Nephron (organoid): ENCODE results near the gene COL4A1.
A peak's percentile ranks its signal among the peaks of the same experiment; 100 is the strongest.

ENCODE experiments used
- H3K27ac Mint-ChIP-seq, 3 experiments: 2 replicates each; pipeline ENCODE4 v1.8.0; 2020; ENCODE audit warnings: mixed read lengths in 3 of 3, mild to moderate bottlenecking in 2 of 3, moderate library complexity in 1 of 3
- H3K27me3 Mint-ChIP-seq: 2 replicates; pipeline ENCODE4 v1.8.0; 2021; ENCODE audit warnings: low read depth, mild to moderate bottlenecking, moderate library complexity, mixed read lengths
- H3K36me3 Mint-ChIP-seq: 2 replicates; pipeline ENCODE4 v1.8.0; 2020; ENCODE audit warnings: low read depth, mixed read lengths
- H3K4me1 Mint-ChIP-seq: 2 replicates; pipeline ENCODE4 v1.8.0; 2020; ENCODE audit warnings: mixed read lengths
- H3K4me3 Mint-ChIP-seq, 3 experiments: 2 replicates each; pipeline ENCODE4 v1.8.0; 2020; ENCODE audit warnings: mild to moderate bottlenecking in 3 of 3, mixed read lengths in 3 of 3, moderate library complexity in 2 of 3
- H3K9me3 Mint-ChIP-seq: 2 replicates; pipeline ENCODE4 v1.8.0; 2020; ENCODE audit warnings: mixed read lengths
- TF ChIP-seq, protein P1 (sequence below), 3 experiments: fragments of 200-600 bp; sonication (generic); IDR thresholded peaks; one replicate each; pipeline ENCODE4 v1.5.0; 2021; ENCODE audit warnings: antibody characterized with exemption in 3 of 3; ENCODE audit not compliant: unreplicated experiment in 3 of 3

COL4A1 gene

DNA sequence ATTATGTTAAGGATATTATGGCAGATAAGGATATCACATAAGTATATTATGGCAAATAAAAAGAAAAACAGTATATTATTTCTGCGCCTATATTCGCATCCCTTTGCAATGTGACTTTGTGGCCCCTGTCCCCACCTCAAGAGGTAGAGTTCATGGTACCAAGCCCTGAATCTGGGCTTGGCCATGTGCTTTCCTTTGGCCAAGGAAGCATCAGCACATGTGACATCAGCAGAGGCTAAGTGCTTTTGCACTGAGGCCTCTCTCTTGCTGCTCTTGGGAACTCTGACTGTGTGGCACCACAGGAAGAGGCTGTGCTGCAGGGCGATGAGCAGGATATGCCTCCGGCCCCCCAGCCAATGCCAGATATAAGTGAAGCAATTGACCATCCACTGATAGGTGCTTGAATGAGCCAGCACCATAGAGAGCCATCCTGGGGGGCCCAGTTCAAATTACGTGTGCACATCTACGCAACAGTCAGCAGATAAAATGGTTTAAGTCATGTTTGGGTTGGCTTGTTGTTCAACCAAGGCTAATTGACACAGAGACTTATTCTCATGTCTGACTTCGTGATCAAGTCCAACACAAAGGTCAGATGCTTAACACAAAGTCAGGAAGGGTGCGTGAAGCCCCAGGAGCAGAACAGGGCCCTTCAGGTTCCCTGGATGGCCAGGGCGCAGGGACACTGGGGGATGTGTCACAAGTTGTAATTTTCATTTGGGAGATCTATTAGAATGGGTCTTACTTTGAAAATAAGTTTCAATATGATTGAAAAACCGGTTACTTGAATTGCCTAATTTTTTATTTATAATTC is 173.3 kb downstream of the COL4A1 start:
- Mint-ChIP-seq H3K36me3 (no peaks in the 10 kb centered on the region), H3K27me3 (peaks cover 49% of the 10 kb centered on the region), H3K27ac (no peak overlapping the region), H3K4me1 (peaks cover 61% of the 10 kb centered on the region), H3K4me3 (no peak overlapping the region), H3K9me3 (no peaks in the 10 kb centered on the region)
- TF ChIP-seq, protein P1, sequence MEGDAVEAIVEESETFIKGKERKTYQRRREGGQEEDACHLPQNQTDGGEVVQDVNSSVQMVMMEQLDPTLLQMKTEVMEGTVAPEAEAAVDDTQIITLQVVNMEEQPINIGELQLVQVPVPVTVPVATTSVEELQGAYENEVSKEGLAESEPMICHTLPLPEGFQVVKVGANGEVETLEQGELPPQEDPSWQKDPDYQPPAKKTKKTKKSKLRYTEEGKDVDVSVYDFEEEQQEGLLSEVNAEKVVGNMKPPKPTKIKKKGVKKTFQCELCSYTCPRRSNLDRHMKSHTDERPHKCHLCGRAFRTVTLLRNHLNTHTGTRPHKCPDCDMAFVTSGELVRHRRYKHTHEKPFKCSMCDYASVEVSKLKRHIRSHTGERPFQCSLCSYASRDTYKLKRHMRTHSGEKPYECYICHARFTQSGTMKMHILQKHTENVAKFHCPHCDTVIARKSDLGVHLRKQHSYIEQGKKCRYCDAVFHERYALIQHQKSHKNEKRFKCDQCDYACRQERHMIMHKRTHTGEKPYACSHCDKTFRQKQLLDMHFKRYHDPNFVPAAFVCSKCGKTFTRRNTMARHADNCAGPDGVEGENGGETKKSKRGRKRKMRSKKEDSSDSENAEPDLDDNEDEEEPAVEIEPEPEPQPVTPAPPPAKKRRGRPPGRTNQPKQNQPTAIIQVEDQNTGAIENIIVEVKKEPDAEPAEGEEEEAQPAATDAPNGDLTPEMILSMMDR (IDR thresholded peaks at IDR 0.05; ENCODE audit: unreplicated experiment in 3 of 3): no peak

DNA sequence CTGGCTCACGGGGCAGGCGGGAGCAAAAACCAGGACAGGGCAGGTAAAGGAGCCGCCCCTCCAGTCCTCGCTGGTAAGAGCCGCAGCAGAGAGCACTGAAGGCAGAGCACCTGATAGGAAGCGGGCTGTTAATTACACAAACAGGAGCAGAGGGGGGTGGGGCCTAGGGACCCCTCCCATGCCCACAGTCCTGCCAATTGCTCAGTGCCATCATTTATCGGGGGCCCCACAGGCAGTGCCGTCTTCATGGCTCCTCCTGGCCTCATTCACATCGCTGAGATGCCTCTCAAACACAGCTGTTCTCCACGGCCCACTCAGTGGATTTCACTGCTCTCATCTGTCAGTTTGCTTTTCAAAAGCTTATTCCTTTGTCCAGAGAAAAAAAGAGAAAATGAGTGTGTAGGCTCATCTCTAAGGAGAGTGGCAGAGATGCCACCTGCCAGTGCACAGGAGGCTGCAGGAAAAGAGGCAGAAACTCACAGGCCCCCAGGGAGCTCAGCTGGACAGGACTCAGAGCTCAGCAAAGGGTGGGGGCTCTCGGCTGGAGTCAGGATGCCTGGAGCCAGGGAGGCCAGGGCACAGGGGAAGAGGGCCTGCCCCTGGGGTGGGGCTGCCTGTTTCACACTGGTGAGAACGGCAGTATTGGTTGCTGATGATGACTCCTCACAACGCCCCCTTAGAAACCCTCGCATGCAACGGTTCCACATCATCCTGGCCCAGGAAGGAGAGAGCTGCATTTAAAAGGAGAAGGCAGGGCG is 174.6 kb downstream of the COL4A1 start:
- H3K4me1 Mint-ChIP-seq: peaks cover 65% of the 10 kb centered on the region
- H3K27me3 Mint-ChIP-seq: peaks cover 41% of the 10 kb centered on the region
- TF ChIP-seq, protein P1 (IDR thresholded peaks at IDR 0.05; ENCODE audit: unreplicated experiment in 3 of 3): no peak
- no peaks in the 10 kb centered on the region for H3K36me3 Mint-ChIP-seq
- peak overlapping the region in 1 of 3 experiments; percentile 53 for H3K27ac Mint-ChIP-seq
- no peaks in the 10 kb centered on the region for H3K9me3 Mint-ChIP-seq
- H3K4me3 Mint-ChIP-seq: peak overlapping the region in 1 of 3 experiments; percentile 40

DNA sequence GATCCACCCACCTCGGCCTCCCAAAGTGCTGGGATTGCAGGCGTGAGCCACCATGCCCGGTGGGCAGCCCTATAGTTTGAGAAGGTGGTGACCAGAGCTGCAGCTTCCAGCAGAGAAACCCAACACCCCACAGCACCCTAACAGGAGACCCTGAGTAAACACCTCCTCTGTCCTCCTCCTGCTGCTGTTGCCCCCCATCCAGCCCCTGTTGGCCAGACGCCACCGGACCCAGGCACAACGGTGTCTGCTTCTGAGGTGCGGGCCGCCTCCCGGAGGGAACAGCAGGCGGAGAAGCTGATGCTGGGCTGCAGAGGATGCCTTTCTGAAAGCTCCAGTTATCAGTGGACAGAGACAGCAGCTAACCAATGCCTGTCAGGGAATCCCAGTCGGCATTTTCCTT is 175.5 kb downstream of the COL4A1 start:
- no peak overlapping the region for H3K4me3 Mint-ChIP-seq
- H3K27ac Mint-ChIP-seq: no peak overlapping the region
- H3K27me3 Mint-ChIP-seq: peaks cover 35% of the 10 kb centered on the region
- H3K4me1 Mint-ChIP-seq: peaks cover 70% of the 10 kb centered on the region
- no peaks in the 10 kb centered on the region for H3K36me3 Mint-ChIP-seq
- TF ChIP-seq, protein P1 (IDR thresholded peaks at IDR 0.05; ENCODE audit: unreplicated experiment in 3 of 3): no peak
- no peaks in the 10 kb centered on the region for H3K9me3 Mint-ChIP-seq

DNA sequence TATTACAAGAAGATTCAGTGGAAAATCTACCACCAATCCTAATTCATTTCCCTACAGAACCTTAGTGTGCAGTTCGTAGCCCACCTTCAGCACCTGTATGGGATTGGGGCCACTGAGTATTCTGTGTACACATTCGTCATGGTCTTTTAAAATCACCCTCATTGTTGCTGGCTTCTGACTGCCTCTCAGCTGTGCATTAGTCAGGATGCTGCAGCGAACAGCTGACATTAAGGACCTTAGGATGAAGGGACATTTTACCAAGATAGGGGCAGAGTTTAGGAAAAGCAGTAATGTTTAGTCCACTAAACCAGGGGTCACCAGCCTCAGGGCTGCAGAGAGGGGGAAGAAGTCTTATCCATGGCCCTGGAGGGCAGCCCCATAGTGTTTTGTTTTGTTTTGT is 176.5 kb downstream of the COL4A1 start:
- Mint-ChIP-seq H3K27me3 (peaks cover 33% of the 10 kb centered on the region), H3K9me3 (no peaks in the 10 kb centered on the region), H3K36me3 (no peaks in the 10 kb centered on the region), H3K4me3 (no peak overlapping the region), H3K4me1 (peaks cover 72% of the 10 kb centered on the region), H3K27ac (no peak overlapping the region)
- TF ChIP-seq, protein P1 (IDR thresholded peaks at IDR 0.05; ENCODE audit: unreplicated experiment in 3 of 3): no peak

DNA sequence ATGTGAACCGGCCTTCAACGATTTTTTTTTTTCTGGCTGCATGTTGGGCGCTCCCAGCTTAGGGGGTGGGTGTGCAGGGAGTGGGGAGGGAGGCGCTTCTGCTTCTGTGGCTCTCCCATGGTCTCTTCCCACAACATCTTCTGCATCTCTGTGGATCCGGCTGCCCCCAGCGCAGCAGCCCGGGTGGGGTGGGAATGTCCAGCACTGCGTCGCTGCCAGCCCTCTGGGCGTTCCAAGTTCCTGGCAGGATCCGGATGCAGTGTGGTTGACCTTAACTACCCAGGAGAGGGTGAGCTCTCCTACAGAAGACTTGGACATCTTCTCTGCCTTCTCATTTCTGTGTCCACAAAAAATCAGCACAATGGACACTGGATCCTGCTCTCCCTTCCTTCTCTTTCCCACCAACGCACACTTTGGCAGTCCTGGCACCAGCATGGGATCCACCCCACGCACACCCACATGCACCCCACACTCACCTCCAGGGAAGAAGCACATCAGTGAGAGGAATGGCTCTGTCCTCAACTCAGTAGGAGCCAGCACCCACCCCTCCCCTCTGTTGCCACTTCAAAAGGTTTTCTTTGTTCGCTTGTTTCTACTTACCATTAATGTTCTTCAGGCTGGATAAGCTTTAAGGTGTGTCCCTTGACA is 177.3 kb downstream of the COL4A1 start:
- H3K27ac Mint-ChIP-seq: no peak overlapping the region
- H3K9me3 Mint-ChIP-seq: no peaks in the 10 kb centered on the region
- H3K36me3 Mint-ChIP-seq: no peaks in the 10 kb centered on the region
- H3K4me1 Mint-ChIP-seq: peaks cover 65% of the 10 kb centered on the region
- H3K27me3 Mint-ChIP-seq: peaks cover 26% of the 10 kb centered on the region
- TF ChIP-seq, protein P1 (IDR thresholded peaks at IDR 0.05; ENCODE audit: unreplicated experiment in 3 of 3): no peak
- H3K4me3 Mint-ChIP-seq: no peak overlapping the region
